Transverse colon (tissue), 4 donors: ENCODE results near the gene MBP. TPM values are rescaled to one million over a fixed set of nuclear protein-coding genes. Genes with fewer than 3 reads are reported as not detected.

Source experiments
- DNase-seq: peaks from one replicate; pipeline ENCODE4 v3.0.0-alpha.2; 2019
- H3K27ac ChIP-seq, 4 donors: fragments of 200-600 bp; sonication (generic); 2 replicates each; pipeline ENCODE4 v1.5.1; 2016 to 2018; ENCODE audit warnings: inconsistent platforms in 4 of 4
- H3K27me3 ChIP-seq: fragments of 200-600 bp; sonication (generic); 2 replicates; pipeline ENCODE4 v1.5.1; 2017; ENCODE audit warnings: inconsistent platforms
- H3K36me3 ChIP-seq, 4 donors: fragments of 200-600 bp; sonication (generic); 2 replicates each; pipeline ENCODE4 v1.5.1; 2017 to 2019; ENCODE audit warnings: inconsistent platforms in 4 of 4
- H3K4me1 ChIP-seq, 4 donors: fragments of 200-600 bp; sonication (generic); 2 replicates each; pipeline ENCODE4 v1.5.1; 2017 to 2020; ENCODE audit warnings: inconsistent platforms in 4 of 4
- H3K4me3 ChIP-seq, 4 donors: fragments of 200-600 bp; sonication (generic); 1 replicate in 1 of 4; 2 replicates in 3 of 4; pipeline versions ENCODE4 v1.5.1 to v1.6.1; 2017 to 2019; ENCODE audit warnings: inconsistent platforms in 4 of 4
- H3K9me3 ChIP-seq, 2 donors: fragments of 200-600 bp; sonication (generic); 2 replicates each; pipeline ENCODE4 v1.5.1; 2017 to 2019; ENCODE audit warnings: inconsistent platforms in 2 of 2
- EP300 ChIP-seq: sonication (generic); formaldehyde crosslinking; IDR thresholded peaks from one replicate; pipeline ENCODE4 v1.6.1; 2017; ENCODE audit warnings: antibody characterized with exemption, low read depth
- POLR2A ChIP-seq: fragments of 450-650 bp; IDR thresholded peaks from one replicate; pipeline ENCODE4 v1.6.1; 2016; ENCODE audit warnings: antibody characterized with exemption, mild to moderate bottlenecking, moderate library complexity
- POLR2AphosphoS5 ChIP-seq, 3 donors: sonication (generic); formaldehyde crosslinking; IDR thresholded peaks; one replicate each; pipeline ENCODE4 v1.6.1; 2016; ENCODE audit warnings: antibody characterized with exemption in 3 of 3
- WGBS, 2 donors: methylation state at CpG; one replicate each; pipeline ENCODE4 v1.1.5; 2018; ENCODE audit warnings: low coverage in 1 of 2; 5-methylcytosine and 5-hydroxymethylcytosine counted together
- in situ Hi-C, 4 donors: fragments of 200-750 bp; cut with MboI; loops; one replicate each; pipeline versions ENCODE4 v1.15.0 to v1.15.1; 2017; ENCODE audit warnings: low sequenced_read_pairs in 3 of 4, low pct_ligation_motif_present in 1 of 4, low pct_unique_long_range_greater_than_20kb in 1 of 4
- intact Hi-C: fragments of 100-400 bp; cut with DNase I; formaldehyde crosslinking; loops from one replicate; pipeline ENCODE4 v1.15.1; 2023; ENCODE audit warnings: low total_unique reads
- total RNA-seq, 4 donors: library from RNA; depleted of rRNA; stranded (reverse); fragments of >200 nt; gene quantifications; one replicate each; pipeline ENCODE4 v1.1.0, GENCODE V29; 2016
- TF ChIP-seq, protein P1 (sequence below), 5 experiments: fragments of 200-600 bp in 3 of 5; fragments of 450-650 bp in 2 of 5; sonication (generic) in 3 of 5; IDR thresholded peaks; 1 replicate in 2 of 5; 2 replicates in 3 of 5; pipeline ENCODE4 v1.5.1; 2016 to 2017; ENCODE audit warnings: antibody characterized with exemption in 5 of 5, inconsistent platforms in 3 of 5, mild to moderate bottlenecking in 2 of 5, moderate library complexity in 1 of 5

MBP gene
- total RNA-seq, 4 donors from 2014 or later: 12.7 to 53.4 (median 41.0) TPM

DNA sequence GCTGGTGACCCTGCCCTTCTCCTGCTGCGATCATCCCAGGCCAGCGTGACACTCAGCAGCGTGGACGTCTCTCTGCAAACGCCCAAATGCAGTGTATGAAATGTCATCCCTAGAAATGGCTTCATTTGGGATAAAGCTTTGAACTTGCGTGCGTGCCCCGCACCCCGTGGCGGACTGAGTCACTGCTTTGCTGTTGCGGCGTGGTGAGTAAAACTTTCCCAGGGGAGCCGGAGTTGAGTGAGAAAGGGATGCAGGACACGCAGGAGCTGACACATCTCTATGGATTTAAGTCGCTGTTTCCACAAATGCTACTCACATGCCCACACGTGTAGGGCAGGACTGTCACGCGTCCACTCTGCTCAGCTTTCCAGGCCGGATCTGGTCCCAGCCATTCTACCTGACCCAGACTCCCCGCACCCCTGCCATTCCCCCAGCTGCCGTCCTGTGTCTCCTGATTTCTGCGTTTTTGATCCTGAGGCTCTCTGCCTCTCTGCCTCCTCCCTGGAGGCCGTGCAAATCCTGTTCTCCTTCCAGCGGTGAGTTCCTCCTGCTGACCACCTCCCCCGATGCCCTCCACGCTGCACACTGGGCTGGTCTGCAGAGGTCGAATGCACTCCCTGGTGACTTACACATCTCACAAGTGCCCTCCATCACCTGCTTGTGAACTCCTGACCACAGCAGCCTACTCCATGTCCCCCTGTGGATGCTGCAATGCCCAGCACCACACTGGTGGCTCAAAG, 88.9 kb downstream of the MBP start:
- no peaks in the 10 kb centered on the region for H3K4me1 ChIP-seq
- no peak overlapping the region for H3K4me3 ChIP-seq
- H3K27ac ChIP-seq: no peak overlapping the region
- no peaks in the 10 kb centered on the region for H3K27me3 ChIP-seq
- peaks cover 0 to 3% (median 0%) of the 10 kb centered on the region in 4 donors for H3K36me3 ChIP-seq
- no peak for DNase-seq
- in situ Hi-C loops (no loop called here), intact Hi-C loops (no loop called here)
- WGBS, 2 donors: 91 to 92% methylated on average over 4 to 27 of the region's 27 CpGs
- TF ChIP-seq, protein P1, sequence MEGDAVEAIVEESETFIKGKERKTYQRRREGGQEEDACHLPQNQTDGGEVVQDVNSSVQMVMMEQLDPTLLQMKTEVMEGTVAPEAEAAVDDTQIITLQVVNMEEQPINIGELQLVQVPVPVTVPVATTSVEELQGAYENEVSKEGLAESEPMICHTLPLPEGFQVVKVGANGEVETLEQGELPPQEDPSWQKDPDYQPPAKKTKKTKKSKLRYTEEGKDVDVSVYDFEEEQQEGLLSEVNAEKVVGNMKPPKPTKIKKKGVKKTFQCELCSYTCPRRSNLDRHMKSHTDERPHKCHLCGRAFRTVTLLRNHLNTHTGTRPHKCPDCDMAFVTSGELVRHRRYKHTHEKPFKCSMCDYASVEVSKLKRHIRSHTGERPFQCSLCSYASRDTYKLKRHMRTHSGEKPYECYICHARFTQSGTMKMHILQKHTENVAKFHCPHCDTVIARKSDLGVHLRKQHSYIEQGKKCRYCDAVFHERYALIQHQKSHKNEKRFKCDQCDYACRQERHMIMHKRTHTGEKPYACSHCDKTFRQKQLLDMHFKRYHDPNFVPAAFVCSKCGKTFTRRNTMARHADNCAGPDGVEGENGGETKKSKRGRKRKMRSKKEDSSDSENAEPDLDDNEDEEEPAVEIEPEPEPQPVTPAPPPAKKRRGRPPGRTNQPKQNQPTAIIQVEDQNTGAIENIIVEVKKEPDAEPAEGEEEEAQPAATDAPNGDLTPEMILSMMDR (IDR thresholded peaks at IDR 0.05): no peak
- TF ChIP-seq POLR2AphosphoS5 (IDR thresholded peaks at IDR 0.05): no peak
- no peak for TF ChIP-seq EP300
- TF ChIP-seq POLR2A: no peak
- no peaks in the 10 kb centered on the region for H3K9me3 ChIP-seq

DNA sequence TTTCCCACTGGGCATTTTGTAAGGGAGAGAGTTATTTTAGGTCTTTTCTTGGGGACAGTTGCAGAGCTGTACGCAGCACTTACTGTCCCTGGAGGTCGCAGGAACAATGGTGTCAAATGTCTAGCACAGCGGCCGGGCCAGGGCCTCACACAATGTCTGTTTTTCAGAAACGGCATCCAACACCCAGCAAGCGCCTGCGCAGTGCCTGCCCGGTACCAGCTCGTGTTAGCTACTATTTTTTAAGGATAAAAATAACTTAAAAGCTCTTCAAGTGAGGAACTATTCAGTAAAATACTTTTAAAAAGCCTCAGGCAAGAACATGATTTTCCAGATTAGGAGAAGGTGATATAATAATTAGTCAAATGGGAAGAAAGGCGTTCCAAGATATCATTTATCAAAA, 90.0 kb downstream of the MBP start:
- DNase-seq: no peak
- intact Hi-C loops: no loop called here
- no peaks in the 10 kb centered on the region for H3K27me3 ChIP-seq
- in situ Hi-C loops: no loop called here
- H3K36me3 ChIP-seq: peaks cover 0 to 3% (median 0%) of the 10 kb centered on the region in 4 donors
- no peaks in the 10 kb centered on the region for H3K9me3 ChIP-seq
- WGBS, 2 donors: 87 to 91% methylated on average over 10 of the region's 10 CpGs
- H3K4me1 ChIP-seq: no peaks in the 10 kb centered on the region
- no peak overlapping the region for H3K27ac ChIP-seq
- no peak overlapping the region for H3K4me3 ChIP-seq
- TF ChIP-seq, protein P1 (IDR thresholded peaks at IDR 0.05): no peak
- TF ChIP-seq POLR2A (no peak), POLR2AphosphoS5 (IDR thresholded peaks at IDR 0.05) (no peak), EP300 (no peak)

DNA sequence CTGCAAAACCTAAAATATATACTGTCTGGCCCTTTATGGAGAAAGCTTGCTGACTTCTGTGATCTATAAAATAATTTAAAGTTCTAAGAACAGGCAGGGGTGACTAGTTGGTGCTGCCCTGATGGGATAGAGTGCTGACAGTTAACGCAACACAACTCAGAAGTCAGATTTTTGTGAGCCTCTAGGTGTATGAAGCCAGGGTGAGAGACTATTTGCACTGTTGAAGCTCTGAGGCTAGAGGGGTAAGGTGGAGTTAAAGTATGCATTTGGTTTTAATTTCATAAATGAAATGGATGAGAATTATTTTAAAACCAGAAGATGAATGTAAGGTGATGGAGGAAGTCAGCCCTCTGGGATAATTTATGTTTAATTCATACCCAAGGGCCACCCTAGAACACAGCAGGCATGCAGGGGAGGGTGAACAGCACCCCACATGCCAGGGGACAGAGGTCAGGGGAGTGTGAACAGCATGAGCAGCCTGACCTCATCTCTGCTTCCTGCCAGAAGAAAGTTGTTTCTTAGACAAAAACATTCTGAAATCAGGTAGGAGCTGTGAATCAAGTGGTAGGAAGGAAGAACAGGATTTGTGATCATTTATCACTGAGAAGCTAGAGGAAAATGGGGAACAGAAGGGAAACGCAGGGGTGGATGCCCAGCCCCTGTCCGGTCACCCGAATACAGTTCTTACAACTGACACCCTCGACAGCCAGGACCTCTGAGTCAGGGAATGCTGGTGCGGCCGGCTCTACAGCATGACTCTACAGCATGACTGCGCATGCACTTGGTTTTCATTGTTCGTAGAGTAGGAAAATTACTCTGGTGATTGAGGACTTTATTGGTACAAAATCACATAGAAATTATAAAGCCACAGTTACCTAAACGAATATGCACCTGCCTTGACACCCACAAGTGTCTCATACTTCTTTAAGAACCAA, 93.1 kb downstream of the MBP start:
- H3K4me3 ChIP-seq: no peak overlapping the region
- no peak overlapping the region for H3K27ac ChIP-seq
- intact Hi-C loops: no loop called here
- 60 to 83% methylated on average over 6 to 10 of the region's 10 CpGs for WGBS, 2 donors
- no peaks in the 10 kb centered on the region for H3K4me1 ChIP-seq
- no peaks in the 10 kb centered on the region for H3K36me3 ChIP-seq
- no peaks in the 10 kb centered on the region for H3K9me3 ChIP-seq
- H3K27me3 ChIP-seq: no peaks in the 10 kb centered on the region
- in situ Hi-C loops: no loop called here
- TF ChIP-seq EP300 (no peak), POLR2A (no peak), POLR2AphosphoS5 (IDR thresholded peaks at IDR 0.05) (no peak)
- TF ChIP-seq, protein P1 (IDR thresholded peaks at IDR 0.05): no peak
- DNase-seq: no peak

DNA sequence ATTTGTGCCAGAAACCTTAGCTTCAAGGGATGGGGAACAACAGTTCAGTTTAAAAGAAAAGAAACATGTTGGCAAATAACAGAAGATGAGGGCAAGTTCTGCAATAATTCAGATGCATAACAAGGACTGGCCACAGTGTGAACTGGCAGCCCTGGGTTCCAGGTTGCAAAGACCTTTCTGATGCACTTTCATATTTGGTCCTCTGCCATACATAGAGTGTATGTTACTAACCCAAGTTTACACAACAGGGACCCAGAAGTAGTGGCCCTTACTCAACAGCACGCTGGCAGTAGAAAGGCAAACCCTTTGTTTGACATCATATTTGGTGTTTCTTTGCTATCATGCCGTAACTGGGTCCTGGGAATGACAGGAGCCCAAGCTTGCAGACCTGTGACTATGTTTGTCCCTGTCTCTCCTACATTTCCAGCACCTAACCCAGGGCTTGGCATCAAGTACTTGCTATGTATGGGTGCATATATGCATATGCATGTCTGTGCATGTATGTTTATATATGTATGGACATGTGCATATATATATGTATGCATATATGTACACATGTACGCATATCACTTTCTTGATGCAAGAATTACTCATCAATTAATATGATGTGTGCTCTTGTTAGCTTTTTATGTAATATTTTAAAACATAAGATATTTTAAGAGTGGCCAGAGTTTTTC, 94.3 kb downstream of the MBP start:
- intact Hi-C loops (no loop called here), in situ Hi-C loops (no loop called here)
- DNase-seq: no peak
- TF ChIP-seq EP300: no peak
- no peak for TF ChIP-seq POLR2A
- TF ChIP-seq, protein P1 (IDR thresholded peaks at IDR 0.05): no peak
- no peak for TF ChIP-seq POLR2AphosphoS5 (IDR thresholded peaks at IDR 0.05)
- Histone ChIP-seq H3K27ac (no peak overlapping the region), H3K36me3 (no peaks in the 10 kb centered on the region), H3K4me1 (no peaks in the 10 kb centered on the region), H3K27me3 (no peaks in the 10 kb centered on the region), H3K9me3 (no peaks in the 10 kb centered on the region), H3K4me3 (no peak overlapping the region)
- WGBS, 2 donors: 86 to 90% methylated on average over 3 of the region's 3 CpGs
